Cortex of kidney (tissue), 1 donor: Measurements from ENCODE around the gene PRKCA.
"Not testable (repeated sequence)": the region's sequence is repeated elsewhere in the genome, so short reads cannot be mapped to it uniquely, and the experiment has no call there.

ENCODE experiments used
- DNase-seq: peaks from one replicate; lab custom pipeline; 2025; lab: John Stamatoyannopoulos, UW

Gene PRKCA

DNA sequence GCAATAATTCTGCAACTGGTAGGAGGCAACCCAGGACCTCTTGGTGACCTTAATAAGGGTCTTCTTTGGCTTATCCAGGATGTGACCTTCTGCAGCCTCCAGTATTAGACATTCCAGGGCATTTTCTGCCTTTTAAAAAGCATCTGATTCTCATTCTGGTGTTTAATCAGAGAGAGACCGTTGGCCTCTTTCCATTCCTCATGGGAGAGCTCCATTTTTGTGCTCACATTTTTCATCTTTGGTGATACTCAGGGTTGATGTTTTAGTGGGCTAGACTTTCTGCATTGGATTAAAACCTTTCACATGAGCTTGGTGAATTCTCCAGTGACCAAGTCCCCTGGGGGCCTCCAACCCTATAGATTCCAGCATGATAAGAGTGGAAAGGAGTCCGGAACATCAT, 382.3 kb downstream of the PRKCA start:
- DNase-seq = no peak

DNA sequence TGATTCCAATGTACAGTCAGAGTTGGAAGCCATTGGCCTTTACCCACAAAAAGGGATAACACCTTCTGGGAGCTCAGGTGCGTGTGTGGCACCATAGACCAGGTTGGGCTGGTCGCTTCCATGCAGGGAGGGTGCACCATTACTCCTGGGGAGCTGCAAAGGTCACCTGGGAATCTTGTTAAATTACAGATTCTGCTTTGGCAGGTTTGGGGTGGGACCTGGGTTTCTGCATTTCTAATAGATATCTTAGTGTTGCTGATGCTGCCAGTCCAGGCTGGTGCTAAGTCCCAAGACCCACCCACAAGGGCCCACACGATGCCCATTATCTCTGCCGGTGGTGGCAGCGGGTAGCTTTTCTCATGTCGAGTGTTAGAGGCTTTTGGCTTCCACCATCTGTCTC, 384.2 kb downstream of the PRKCA start:
- DNase-seq = no peak

DNA sequence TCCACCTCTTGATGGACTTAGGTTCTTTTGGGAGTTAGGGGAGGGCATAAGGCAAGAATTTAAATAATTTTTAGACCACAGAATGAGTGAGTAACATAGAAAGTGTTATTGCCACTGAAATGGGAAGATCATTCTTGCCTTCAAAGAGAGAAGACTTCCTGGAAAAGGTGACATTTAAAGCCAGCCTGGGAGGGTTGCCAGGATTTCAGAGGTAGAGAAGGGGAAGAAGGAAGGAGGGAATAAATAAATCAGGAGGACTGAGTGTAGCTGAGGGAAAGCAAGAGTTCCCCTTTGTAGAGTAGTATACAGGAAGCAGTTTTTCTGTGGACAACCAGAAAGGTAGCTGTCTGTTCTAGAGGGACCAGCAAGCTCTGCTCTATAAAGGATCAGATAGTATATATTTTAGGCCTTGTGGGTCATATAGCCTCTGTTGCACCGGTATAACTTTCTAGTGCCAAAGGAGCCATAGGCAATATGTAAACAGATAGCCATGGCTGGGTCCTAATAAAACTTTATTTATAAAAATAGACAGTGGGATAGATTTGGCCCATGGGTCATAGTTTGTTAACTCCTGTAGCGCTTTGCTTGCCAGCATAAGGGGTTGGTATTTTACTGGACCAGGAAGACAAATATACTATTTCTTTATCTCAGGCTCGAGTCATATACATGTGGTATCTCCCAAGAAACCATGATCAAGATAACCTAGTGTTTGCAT, 385.3 kb downstream of the PRKCA start:
- DNase-seq = no peak

DNA sequence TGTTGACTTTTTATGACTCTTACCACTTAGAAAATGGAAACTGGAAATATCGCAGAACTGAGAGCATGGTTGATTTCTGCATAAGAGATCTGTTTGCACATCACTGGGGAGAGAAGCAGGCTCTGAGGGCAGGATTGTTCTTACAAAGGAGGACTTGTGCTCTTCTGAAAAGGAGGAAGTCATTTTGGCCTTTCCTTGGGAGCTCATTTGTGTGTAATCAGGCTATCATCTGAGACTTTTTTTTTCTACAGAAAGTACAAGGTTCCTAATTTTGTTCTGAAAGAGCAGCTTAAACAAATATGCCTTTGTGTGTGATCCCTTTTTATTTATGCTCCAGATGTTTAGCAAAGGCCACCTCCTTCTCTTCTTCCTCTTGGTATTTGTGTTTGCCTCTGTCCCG, 386.8 kb downstream of the PRKCA start:
- no peak for DNase-seq

DNA sequence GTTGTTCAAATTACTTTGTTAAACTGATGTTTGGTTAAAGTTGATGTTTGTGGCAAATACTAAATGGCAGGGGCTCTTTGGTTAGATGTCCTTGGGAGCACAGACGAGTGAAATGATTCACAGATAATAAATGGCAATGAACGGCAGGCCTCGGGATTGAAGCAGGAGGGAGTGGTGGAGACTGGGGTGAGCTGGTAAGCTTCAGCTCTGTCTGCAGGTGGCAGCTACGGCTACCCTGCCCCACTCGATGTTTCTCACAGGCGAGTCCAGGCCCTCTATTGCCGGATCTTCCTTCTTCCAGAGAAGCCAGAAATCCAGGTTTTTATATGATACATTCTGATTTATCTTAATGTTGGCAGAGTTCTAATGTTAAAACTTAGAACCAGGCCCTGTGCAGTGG, 387.8 kb downstream of the PRKCA start:
- no peak for DNase-seq

DNA sequence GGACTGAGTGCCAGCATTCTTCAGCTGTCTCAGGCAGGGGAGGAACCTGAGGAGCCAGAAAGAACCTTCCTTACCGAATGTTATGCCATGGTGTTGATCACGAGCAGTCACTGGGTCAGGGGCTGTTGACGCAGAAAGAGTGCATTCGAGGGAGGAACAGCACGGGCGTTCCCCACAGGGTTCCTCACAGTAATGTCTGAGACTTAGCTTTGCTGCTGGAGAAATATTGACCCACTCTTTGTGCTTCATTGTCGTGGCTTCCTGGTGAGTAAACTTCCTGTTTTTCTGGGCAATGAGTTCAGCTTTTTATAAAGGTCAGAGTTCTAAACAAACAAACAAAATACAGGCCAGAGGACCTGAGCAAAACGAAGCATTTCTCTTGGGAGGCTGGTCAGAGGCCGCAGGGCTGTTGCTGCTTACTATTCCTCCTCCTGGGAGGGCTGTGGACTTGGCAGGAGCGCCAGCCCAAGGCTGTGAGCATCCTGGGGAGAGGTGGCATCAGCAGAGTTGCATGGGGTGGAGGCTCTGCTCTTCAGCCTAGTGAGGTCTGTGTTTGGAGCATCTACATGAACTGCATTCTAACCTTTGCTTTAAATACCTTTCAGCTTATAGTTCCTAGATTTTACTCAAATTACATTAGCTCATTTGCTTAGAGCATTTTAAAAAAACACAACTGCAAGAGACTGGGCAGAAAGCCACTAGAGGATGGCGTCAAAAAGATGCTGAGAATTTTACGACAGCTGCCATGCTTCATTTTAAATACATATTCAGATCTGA, 389.4 kb downstream of the PRKCA start:
- DNase-seq = no peak

DNA sequence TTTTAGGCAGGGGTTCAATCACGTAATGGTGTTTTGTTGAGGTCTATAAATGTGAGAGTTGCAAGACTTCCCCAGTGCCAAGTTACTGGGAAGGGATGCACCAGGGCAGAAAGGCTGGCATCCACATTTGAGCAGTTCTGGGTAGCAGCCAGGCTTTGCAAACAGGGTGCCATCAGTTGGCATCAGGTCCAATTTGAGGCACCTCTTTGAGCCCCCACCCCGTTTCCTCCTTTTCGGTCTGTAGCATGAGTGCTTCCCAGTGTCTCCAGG, 389.9 kb downstream of the PRKCA start:
- no peak for DNase-seq

DNA sequence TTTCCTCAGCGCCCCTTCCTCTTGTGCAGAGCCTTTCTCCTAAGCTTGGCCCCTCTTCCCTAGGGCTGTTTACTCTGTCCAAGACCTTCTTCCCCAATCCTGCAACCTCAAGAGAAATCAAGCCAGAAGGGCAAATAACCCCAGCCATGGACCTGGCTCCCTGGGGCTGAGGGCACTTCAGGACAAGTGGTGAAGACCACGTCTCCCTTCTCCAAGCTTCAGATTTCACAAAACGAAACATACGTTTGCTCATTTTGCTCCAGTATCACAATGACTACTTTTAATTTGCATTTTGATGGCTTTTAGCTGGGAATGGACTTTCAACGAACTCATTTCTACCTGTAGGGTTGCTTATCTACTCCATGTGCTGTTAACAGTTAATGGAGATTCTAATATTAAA, 392.7 kb downstream of the PRKCA start:
- DNase-seq = no peak

DNA sequence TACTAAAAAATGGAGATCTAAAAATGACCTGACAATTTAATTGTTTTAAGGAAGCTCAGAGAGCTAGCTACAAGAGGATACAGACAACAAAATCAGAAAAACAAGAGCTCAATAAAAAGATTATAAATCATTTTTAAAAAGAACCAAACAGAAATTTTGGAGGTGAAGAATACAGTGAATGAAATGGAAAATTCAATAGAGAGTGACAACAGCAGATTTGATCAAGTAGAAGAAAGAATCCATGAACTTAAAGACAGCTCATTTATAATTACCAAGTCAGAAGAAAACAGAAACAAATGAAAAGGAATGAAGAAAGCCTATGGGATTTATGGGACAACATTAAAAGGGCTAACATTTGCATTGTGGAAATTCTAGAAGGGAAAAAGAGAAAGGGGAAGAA, 395.9 kb downstream of the PRKCA start:
- DNase-seq = no peak

DNA sequence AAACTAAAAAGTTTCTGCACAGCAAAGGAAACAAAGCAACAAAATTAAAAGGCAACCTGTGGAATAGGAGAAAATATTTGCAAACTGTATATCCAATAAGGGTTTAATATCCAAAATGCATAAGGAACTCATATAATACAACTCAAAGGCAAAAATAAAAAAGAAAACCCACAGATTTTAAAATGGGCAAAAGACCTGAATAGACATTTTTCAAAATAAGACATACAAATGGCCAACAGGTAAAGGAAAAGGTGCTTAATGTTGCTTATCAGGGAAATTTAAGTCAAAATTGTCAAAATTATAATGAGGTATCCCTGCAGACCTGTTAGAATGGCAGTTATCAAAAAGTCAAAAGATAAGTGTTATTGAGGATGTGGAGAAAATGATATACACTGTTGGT, 399.0 kb downstream of the PRKCA start:
- DNase-seq = no peak

DNA sequence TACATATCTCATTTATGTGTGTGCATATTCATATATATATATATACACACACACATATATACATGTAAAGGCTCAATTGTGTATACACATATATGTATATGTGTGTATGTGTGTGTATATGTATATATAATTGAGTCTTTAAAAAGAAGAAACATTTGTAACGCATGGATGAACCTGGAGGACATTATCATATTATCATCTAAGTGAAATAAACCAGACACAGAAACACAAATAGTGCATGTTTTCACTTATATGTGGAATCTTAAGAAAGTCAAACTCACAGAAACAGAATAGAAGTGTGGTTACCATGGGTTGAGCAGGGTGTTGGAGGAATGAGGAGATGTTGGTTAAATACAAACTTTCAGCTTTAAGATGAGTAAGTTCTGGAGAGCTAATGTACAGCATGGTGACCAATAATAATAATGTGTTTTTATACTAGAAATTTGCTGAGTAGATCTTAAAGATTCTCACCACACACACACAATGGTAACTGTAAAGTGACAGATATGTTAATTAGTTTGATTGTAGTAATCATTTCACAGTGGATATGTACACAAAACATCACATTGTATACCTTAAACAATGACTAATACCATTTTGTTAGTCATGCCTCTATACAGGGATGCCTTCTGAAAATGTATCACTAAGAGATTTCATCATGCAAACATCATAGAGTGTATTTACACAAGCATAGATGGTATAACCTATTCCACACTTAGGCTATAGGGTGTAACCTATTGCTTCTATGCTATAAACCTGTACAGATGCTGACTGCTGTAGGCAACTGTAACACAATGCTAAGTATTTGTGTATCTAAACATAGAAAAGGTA, 399.9 kb downstream of the PRKCA start:
- DNase-seq = no peak

DNA sequence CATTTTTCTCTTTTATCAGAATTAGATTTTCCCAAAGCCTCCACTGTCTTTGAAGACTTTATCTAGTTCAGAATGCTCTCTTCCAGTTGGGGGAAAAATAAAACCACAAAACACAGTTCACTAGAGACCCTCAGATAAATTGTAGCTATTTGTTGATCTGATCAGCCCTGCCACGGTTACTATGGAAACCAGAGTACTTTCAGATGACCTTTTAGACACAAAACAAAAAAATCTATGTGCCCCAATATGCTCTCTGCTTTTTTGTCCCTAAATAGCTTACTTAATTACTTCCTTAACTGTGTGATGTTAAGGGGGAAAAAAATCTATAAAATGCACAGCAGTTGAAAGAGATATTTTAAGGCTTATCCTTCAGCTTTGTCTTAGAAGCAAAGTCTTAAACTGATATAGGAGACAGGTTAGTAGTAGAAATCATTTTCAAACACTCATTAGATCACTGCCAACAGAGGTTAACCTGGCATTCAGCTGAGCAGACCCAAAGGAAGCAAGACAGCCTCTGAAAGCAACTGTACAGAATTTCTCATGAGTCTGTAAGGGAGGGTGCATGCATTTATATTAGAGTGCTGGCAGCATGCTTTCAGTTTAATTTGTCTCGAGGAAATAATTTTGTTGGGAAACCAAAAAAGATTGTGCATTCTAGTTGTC, 402.6 kb downstream of the PRKCA start:
- DNase-seq = no peak

DNA sequence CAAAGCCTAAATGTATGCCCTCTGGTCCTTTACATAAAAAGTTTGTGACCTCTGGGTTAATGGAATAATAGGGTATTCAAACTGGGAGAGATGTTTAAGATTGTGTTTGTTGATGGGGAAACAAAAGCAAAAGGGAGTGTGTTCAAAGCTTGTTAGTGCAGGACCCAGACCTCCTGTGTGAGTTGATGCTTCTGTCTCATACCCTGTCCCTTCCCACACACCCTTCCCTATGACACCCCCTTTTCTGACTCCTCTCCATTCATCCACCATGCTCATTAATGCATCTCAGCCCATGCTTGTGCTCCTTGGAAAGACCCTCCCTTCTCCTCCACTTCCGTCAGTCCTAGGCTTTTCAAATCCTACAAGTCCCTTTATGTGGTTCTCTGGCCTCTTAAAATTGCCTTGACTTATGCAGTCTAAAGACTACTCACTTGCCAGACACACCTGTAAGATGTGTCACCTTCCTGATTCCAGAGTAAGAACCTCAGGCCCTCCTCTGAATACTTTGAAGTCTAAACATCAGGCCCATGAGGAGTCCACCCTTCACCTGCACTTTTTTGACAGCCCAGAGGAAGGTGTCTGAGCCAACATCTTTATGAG, 404.5 kb downstream of the PRKCA start:
- DNase-seq = no peak

DNA sequence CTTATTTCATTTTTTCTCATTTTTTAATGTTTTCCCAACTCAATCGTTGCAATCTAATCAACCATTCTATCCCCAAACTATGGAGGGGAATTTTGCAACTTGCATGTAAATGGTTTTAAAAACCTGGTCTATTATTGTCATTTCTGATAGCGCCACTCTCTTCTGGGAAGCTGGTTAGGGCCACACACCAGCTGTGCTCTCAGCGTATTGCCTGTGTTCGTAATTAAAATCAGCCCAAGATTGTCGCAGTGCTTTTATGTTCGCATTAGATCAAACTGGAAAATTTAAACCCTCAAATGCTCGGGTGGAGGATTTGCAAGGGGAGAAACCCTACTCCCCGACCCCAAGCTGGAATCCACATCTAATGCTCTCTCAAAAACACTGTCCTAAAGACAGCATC, 409.0 kb downstream of the PRKCA start:
- DNase-seq = no peak

DNA sequence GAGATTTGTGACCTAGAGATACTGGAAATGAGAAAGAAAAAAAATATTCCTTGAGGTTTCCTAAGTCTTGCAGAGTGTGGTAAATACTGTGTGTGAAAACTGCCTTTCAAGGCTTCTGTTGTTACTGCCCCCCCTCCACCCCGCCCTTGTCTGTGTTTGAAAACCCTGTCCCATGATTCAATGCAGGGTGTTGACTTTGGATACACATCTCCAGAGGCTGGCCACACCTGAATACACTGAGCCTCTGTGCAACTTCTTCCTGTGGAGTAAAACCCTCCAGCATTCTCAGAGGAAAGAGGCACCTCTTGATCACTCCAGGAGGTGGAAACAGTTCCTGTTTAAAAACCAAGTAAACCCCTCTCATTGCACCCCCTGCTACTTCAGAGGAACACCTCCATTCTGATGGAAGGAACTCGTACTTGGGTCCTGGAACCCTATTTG, 409.5 kb downstream of the PRKCA start:
- DNase-seq = no peak

DNA sequence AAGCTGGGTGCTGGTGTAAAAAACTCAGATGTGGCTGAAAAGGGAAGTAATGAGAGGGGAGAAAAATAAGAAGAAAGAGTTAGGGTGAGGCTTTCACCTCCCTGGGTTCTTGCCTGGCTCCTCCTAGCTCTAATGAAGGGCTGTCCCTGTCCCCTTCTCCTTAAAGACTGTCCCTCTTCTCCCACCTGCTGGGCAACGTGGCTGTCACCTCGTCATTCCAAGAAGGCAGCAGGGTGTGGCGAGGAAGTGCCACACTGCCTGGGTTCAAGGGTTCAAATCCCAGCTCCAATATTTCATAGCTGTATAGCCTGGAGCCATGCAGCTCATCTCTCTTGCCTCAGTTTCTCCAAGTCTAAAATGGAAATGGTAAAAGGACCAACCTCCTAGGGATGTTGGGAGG, 410.0 kb downstream of the PRKCA start:
- DNase-seq = no peak

DNA sequence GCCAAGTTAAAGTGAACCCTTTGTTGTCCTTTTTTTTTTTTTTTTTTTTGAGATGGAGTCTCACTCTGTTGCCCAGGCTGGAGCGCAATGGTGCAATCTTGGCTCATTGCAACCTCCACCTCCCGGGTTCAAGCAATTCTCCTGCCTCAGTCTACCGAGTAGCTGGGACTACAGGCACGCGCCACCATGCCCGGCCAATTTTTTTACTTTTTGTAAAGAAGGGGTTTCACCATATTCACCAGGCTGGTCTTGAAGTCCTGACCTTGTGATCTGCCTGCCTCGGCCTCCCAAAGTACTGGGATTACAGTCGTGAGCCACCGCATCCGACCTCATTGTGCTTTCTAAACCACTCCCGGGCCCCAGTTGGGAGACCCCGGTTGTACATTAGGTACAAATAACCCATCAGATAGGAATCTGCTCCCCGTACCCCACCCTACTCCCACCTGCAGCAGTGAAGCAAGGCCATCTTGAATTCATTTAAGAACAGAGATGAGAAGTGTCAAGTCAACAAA, 410.7 kb downstream of the PRKCA start:
- DNase-seq = not testable (repeated sequence)

DNA sequence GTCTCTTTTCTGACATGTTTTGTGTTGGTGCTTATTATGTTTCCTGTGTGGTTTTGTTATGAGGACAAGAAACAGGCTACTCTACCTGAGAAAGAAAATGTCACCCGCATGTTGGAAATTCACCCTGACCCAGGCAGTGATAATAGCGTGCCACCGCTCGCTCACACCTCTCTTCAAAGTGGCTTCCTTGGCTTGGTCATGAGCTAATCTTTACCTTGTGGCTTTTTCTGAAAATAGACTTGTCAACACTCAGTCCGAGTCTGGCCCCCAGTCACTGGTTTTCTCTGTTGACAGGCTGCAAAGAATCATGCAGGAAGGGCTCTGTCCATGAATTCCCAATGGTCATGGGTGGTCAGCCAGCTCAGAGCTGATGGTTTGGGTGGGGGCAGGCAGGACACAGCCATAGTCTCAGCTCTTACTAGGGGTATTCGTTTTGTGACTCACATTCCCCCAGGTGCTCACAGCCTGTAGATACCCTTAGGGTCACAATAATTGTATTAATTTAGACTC, 411.2 kb downstream of the PRKCA start:
- DNase-seq = no peak

DNA sequence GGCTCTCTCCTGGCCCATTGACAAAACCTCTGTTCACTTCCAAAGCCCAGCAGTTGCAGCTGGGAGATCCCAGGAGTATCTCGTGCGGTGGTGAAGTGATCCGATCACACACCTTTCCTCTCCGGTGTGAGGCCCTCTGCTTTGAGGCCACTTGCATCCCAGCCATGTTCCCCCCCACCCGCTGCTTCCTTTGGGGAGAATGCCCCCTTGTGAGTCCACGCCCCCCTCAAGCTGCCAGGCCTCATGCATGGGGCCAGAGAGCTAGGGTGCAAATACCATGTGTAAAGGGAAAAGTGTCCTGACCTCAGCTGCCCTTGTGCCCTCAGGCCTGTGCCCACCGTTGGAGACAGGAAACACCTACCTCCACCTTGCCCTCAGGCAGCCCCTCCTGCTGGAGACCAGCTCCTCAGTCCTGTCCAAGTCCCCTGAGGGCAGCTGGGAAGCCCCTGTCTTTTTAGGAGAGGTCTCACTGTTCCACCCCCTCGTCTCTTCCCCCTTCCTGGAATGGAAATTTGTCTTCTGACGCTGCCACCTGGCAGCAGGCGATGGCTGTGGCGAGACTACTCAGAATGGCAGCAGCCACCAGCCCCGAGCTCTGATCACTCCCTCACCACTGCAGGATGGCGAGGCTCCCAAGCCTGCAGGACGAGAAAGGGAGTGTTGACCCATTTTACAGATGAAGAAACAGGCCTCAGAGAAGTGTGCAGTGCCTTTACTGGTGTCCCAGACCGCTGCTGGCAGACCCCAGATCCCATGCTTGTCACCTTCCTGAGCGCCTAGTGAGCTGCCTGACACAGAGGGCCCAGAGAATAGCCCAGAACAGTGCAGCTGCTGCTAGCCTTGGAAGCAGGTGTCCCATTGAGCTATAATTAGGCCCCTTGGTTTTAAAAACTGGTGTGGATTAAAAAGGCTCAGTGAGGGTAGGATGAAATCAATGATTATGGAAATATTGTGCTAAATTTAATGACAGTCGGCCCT, 411.9 kb downstream of the PRKCA start:
- no peak for DNase-seq

DNA sequence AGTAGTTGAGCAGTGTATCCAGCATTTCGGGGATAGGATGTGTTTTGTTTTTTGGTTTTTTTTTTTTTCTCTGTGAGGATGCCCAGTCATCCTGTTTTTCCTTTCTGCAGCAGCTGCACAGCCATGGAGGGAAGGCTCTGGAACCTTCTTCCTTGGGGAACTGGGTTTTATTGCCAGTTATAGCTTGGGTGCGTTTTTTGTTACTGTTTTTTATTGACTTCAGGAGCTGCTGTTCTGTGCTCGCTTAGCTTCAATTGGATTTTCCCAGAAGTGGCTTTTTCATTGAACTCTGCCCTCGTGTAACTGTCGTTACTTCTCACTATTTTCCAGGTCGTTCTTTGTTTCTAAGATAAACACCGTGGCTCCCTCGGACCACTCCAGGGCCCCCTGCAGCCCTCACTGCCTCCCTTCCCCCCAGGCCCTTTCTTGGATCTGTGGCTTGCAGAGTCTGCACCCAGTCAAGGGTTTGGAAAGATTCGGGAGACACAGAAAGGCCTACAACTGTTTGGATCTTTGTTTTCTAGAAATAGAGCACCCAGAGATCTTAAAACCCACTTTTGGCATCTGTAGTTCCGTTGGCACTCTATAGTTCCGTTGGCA, 412.8 kb downstream of the PRKCA start:
- no peak for DNase-seq
